HepG2 (cell line): ENCODE results near the gene TFAP2E. TPM values are rescaled to one million over a fixed set of nuclear protein-coding genes. Genes with fewer than 3 reads are reported as not detected.

Source experiments
- ATAC-seq: fragments of 200-7000 bp; cut with Tn5 transposase; 3 replicates; pipeline ENCODE4 v1.9.1; 2020; ENCODE audit warnings: mild to moderate bottlenecking, moderate library complexity
- BruUV-seq: library from RNA; stranded (reverse); fragments of 400-500 nt; replicated peaks from 2 replicates; lab custom pipeline; 2021; lab: Mats Ljungman, UMichigan
- CTCF ChIA-PET: fragments of 300-600 bp; formaldehyde crosslinking; extraction: SDS; loops from one replicate; lab custom pipeline; 2021; ENCODE audit warnings: low total read pairs, inconsistent platforms, low intra/inter-chr PET ratio; lab: Yijun Ruan, JAX
- POLR2A ChIA-PET: fragments of 350-600 bp; sonication (Branson Sonifier 250); formaldehyde crosslinking; loops from one replicate; lab custom pipeline; 2020; ENCODE audit warnings: antibody characterized with exemption, inconsistent platforms; lab: Yijun Ruan, JAX
- DNase-seq: peaks from one replicate; pipeline ENCODE4 v3.0.0-alpha.2; 2015; ENCODE audit warnings: low spot score
- FAIRE-seq: peaks from 3 replicates; lab custom pipeline; 2011; peaks lifted over from hg19 to GRCh38; lab: Jason Lieb, UNC
- H2AFZ ChIP-seq: one replicate; pipeline ENCODE4 v1.6.1; 2011; ENCODE audit warnings: low read length, inconsistent platforms
- H3K27ac ChIP-seq: fragments of 300-600 bp; 3 replicates; pipeline ENCODE4 v1.8.0; 2011; ENCODE audit warnings: mixed run types, mild to moderate bottlenecking, mixed read lengths, low read length, inconsistent platforms; ENCODE audit not compliant: insufficient read depth; ENCODE audit errors: extremely low read length
- H3K27me3 ChIP-seq, 2 experiments: fragments of 200-600 bp in 1 of 2; 2 replicates in 1 of 2; 3 replicates in 1 of 2; pipeline versions ENCODE4 v1.6.0 to v1.8.0; 2011; ENCODE audit warnings: low read length in 2 of 2, mild to moderate bottlenecking in 2 of 2, moderate library complexity in 2 of 2, inconsistent platforms in 1 of 2; ENCODE audit not compliant: insufficient read depth in 2 of 2, control insufficient read depth in 1 of 2
- H3K36me3 ChIP-seq, 2 experiments: fragments of 200-600 bp in 1 of 2; replicated peaks in 1 of 2; 2 replicates in 1 of 2; 3 replicates in 1 of 2; pipeline versions ENCODE4 v1.5.1 to v1.8.0; 2011; ENCODE audit warnings: low read length in 2 of 2, inconsistent platforms in 1 of 2; ENCODE audit not compliant: insufficient read depth in 2 of 2, control insufficient read depth in 1 of 2
- H3K4me1 ChIP-seq: 2 replicates; pipeline ENCODE4 v1.5.1; 2012; ENCODE audit warnings: low read length, inconsistent platforms; ENCODE audit not compliant: insufficient read depth
- H3K4me2 ChIP-seq: 2 replicates; pipeline ENCODE4 v1.6.0; 2011; ENCODE audit warnings: low read depth, low read length, inconsistent platforms
- H3K4me3 ChIP-seq, 3 experiments: fragments of 200-600 bp in 1 of 3; sonication (generic), shearing (Covaris generic) in 1 of 3; replicated peaks in 1 of 3; 2 replicates each; pipeline ENCODE4 v1.5.1; 2011 to 2016; ENCODE audit warnings: low read length in 3 of 3, inconsistent platforms in 2 of 3, low read depth in 2 of 3, mild to moderate bottlenecking in 2 of 3, control low read depth in 1 of 3, mixed read lengths in 1 of 3; ENCODE audit not compliant: insufficient read depth in 1 of 3
- H3K79me2 ChIP-seq: one replicate; pipeline ENCODE4 v1.6.1; 2011; ENCODE audit warnings: low read length, inconsistent platforms; ENCODE audit not compliant: insufficient read depth
- H3K9ac ChIP-seq: 2 replicates; pipeline ENCODE4 v1.6.0; 2011; ENCODE audit warnings: mild to moderate bottlenecking, low read depth, low read length, inconsistent platforms; ENCODE audit not compliant: insufficient read depth
- H3K9me3 ChIP-seq: 2 replicates; pipeline ENCODE4 v1.5.1; 2012; ENCODE audit warnings: mild to moderate bottlenecking, low read length
- H4K20me1 ChIP-seq: 2 replicates; pipeline ENCODE4 v1.6.0; 2011; ENCODE audit warnings: inconsistent platforms, mild to moderate bottlenecking, low read length, moderate library complexity; ENCODE audit not compliant: insufficient read depth
- CEBPB ChIP-seq: IDR thresholded peaks from 2 replicates; pipeline ENCODE4 v1.6.1; 2011; ENCODE audit warnings: low read depth, low read length, improper control_type of control experiment, borderline replicate concordance
- HOXA5 ChIP-seq: sonication (generic); formaldehyde crosslinking; IDR thresholded peaks from 2 replicates; pipeline ENCODE4 v1.4.0; 2020; ENCODE audit warnings: missing genetic modification reagents
- PRDM15 ChIP-seq: sonication (generic); formaldehyde crosslinking; IDR thresholded peaks from 2 replicates; pipeline ENCODE4 v1.4.0; 2020; ENCODE audit warnings: missing genetic modification reagents
- ZHX1 ChIP-seq: sonication (generic); formaldehyde crosslinking; IDR thresholded peaks from 2 replicates; pipeline ENCODE4 v1.8.1; 2022; ENCODE audit warnings: low read depth, mild to moderate bottlenecking, missing genetic modification reagents
- ZNF367 ChIP-seq: sonication (generic); formaldehyde crosslinking; IDR thresholded peaks from 2 replicates; pipeline ENCODE4 v1.4.0; 2020; ENCODE audit warnings: missing genetic modification reagents, borderline replicate concordance
- WGBS: methylation state at CpG from one replicate; pipeline ENCODE4 v1.1.6; 2017; ENCODE audit warnings: low lambda C conversion rate; 5-methylcytosine and 5-hydroxymethylcytosine counted together
- in situ Hi-C: cut with HindIII; loops from 2 replicates; pipeline ENCODE4 v1.10.0; 2017; ENCODE audit warnings: low pct_unique_long_range_greater_than_20kb; ENCODE audit not compliant: extremely low pct_ligation_motif_present
- intact Hi-C: fragments of 100-400 bp; cut with micrococcal nuclease; formaldehyde crosslinking; loops from one replicate; pipeline ENCODE4 v1.10.0; 2022; ENCODE audit not compliant: unreplicated experiment
- polyA plus RNA-seq, 8 experiments: library from polyadenylated mRNA; depleted of rRNA in 3 of 8; stranded (reverse) in 7 of 8; unstranded in 1 of 8; fragments of >200 nt; fragmentation: Illumina TruSeq in 4 of 8; extraction: Trizol in 4 of 8; gene quantifications; 2 replicates each; pipeline versions ENCODE4 v1.2.1 to v1.2.3, GENCODE V29; 2011 to 2016; ENCODE audit warnings: low read depth in 4 of 8, missing spikeins in 1 of 8, mixed read lengths in 1 of 8; ENCODE audit not compliant: insufficient read depth in 1 of 8
- total RNA-seq, 5 experiments: library from RNA; depleted of rRNA; stranded (reverse); fragments of >200 nt; fragmentation: Illumina TruSeq; extraction: Trizol; gene quantifications; 2 replicates each; pipeline ENCODE4 v1.2.3, GENCODE V29; 2016; ENCODE audit warnings: low read depth in 1 of 5
- TF ChIP-seq, protein P1 (sequence below): fragments of 450-650 bp; IDR thresholded peaks from 2 replicates; pipeline ENCODE4 v1.6.1; 2016

Gene TFAP2E
- total and polyA plus RNA-seq, 2 of the 13 experiments (the other 11 are each of a cell fraction or from before 2014, with no cell fraction given), result 0.31 to 0.41 TPM

DNA sequence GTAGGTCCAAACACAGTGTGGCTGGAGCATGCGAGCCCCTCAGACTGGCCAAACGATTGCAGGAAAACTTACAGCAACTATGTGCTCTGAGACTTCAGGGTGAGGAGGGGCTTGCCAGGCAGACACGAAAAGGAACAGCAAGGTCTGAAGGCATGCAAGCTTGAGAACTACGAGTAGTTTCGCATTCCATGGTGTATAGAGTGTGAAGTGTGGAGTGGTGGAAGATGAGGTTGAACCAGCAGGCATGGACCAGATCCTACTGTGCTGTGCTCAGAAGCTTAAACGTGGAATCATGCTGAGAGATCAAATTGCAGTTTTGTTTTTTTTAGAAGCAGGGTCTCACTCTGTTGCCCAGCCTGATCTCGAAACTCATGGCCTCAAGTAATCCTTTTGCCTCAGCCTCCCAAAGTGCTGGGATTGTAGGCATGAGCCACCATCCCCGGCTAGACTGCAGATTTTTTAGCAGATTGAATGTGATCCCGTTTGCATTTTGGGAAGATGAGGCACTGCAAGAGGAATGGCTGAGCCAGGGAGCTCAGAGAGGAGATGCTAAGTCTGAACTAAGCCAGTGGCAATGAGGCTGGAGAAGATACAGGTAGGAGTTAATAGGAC is 5.1 kb upstream of the TFAP2E start:
- Histone ChIP-seq H3K79me2 (no peaks in the 10 kb centered on the region), H4K20me1 (no peaks in the 10 kb centered on the region), H3K9me3 (no peaks in the 10 kb centered on the region), H3K36me3 (peaks cover under 1 to 5% of the 10 kb centered on the region in 2 experiments; a peak in 2 of 5 replicates), H3K9ac (no peak overlapping the region), H3K4me3 (no peak overlapping the region), H3K4me2 (no peak overlapping the region)
- 71% methylated on average over 9 of the region's 9 CpGs for WGBS
- ChIA-PET CTCF (interaction anchor here (1.2 to 2.2 kb wide), 4 partner anchors 78 to 206 kb away, joined by 3 to 20 read pairs (median 10); no protein-coding TSS in a partner anchor), POLR2A (no interaction called here)
- intact Hi-C loops, result no loop called here
- BruUV-seq, result no TSS peak
- DNase-seq (no peak), FAIRE-seq (no peak)
- TF ChIP-seq ZHX1 (CRISPR knock-in tag), result no peak
- TF ChIP-seq ZNF367 (CRISPR knock-in tag), result no peak
- TF ChIP-seq, protein P1, sequence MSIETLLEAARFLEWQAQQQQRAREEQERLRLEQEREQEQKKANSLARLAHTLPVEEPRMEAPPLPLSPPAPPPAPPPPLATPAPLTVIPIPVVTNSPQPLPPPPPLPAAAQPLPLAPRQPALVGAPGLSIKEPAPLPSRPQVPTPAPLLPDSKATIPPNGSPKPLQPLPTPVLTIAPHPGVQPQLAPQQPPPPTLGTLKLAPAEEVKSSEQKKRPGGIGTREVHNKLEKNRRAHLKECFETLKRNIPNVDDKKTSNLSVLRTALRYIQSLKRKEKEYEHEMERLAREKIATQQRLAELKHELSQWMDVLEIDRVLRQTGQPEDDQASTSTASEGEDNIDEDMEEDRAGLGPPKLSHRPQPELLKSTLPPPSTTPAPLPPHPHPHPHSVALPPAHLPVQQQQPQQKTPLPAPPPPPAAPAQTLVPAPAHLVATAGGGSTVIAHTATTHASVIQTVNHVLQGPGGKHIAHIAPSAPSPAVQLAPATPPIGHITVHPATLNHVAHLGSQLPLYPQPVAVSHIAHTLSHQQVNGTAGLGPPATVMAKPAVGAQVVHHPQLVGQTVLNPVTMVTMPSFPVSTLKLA, result no peak
- no peak for TF ChIP-seq CEBPB
- no peak for TF ChIP-seq PRDM15 (CRISPR knock-in tag)
- TF ChIP-seq HOXA5 (CRISPR knock-in tag), result no peak
- TF ChIP-seq, all 625 proteins: peak for 0
- no peak for ATAC-seq
- Histone ChIP-seq H3K27me3 (peaks cover 0 to 10% of the 10 kb centered on the region in 2 experiments; a peak in 1 of 5 replicates), H2AFZ (no peak overlapping the region), H3K4me1 (0 out of 2 replicates have a peak, but pooled peaks cover 5% of the 10 kb centered on the region), H3K27ac (no peak overlapping the region)
- in situ Hi-C loops, result loop anchor here (5.0 kb wide), 1 partner anchor 149 kb away; the partner anchor contains the start of gene C1orf216
